Stomach (tissue), 9 donors: ENCODE results near the gene SYNPO. TPM values are rescaled to one million over a fixed set of nuclear protein-coding genes. Genes with fewer than 3 reads are reported as not detected.

ENCODE experiments used
- DNase-seq, 2 donors: peaks; one replicate each; pipeline versions ENCODE4 v3.0.0 to v3.0.0-alpha.2; 2013 to 2019
- H3K27ac ChIP-seq, 5 donors: fragments of 200-600 bp in 4 of 5; sonication (generic) in 4 of 5; one replicate each; pipeline ENCODE4 v1.5.1; 2013 to 2019; ENCODE audit warnings: mild to moderate bottlenecking in 1 of 5, moderate library complexity in 1 of 5
- H3K27me3 ChIP-seq, 3 donors: fragments of 200-600 bp; sonication (generic); one replicate each; pipeline ENCODE4 v1.5.1; 2017 to 2019; ENCODE audit warnings: mixed run types in 1 of 3
- H3K36me3 ChIP-seq, 4 donors: fragments of 200-600 bp; sonication (generic); 1 replicate in 3 of 4; 2 replicates in 1 of 4; pipeline ENCODE4 v1.5.1; 2016 to 2019
- H3K4me1 ChIP-seq, 4 donors: fragments of 200-600 bp; sonication (generic); one replicate each; pipeline ENCODE4 v1.5.1; 2016 to 2019
- H3K4me3 ChIP-seq, 4 donors: fragments of 200-600 bp; sonication (generic) in 3 of 4; one replicate each; pipeline ENCODE4 v1.5.1; 2016 to 2019; ENCODE audit warnings: mild to moderate bottlenecking in 1 of 4
- H3K9me3 ChIP-seq, 4 donors: fragments of 200-600 bp; sonication (generic); one replicate each; pipeline ENCODE4 v1.5.1; 2016 to 2019
- EP300 ChIP-seq: sonication (generic); formaldehyde crosslinking; IDR thresholded peaks from one replicate; pipeline ENCODE4 v1.6.1; 2017; ENCODE audit warnings: antibody characterized with exemption
- POLR2A ChIP-seq, 4 donors: fragments of 450-650 bp; IDR thresholded peaks; one replicate each; pipeline ENCODE4 v1.6.1; 2016; ENCODE audit warnings: antibody characterized with exemption in 4 of 4, control low read depth in 2 of 4, mild to moderate bottlenecking in 1 of 4, moderate library complexity in 1 of 4
- POLR2AphosphoS5 ChIP-seq, 3 donors: sonication (generic); formaldehyde crosslinking; IDR thresholded peaks; one replicate each; pipeline ENCODE4 v1.6.1; 2016; ENCODE audit warnings: antibody characterized with exemption in 3 of 3
- WGBS, 5 donors: extraction: QIAGEN DNeasy Blood & Tissue Kit in 3 of 5; methylation state at CpG; one replicate each; pipeline versions ENCODE4 v1.1.5 to v1.1.7; 2013 to 2018; 5-methylcytosine and 5-hydroxymethylcytosine counted together
- intact Hi-C: fragments of 100-400 bp; cut with DNase I; formaldehyde crosslinking; loops from one replicate; pipeline ENCODE4 v1.15.1; 2023; ENCODE audit warnings: low total_unique reads
- polyA plus RNA-seq, 3 donors: library from polyadenylated mRNA; stranded (reverse); fragments of 200-250 nt; gene quantifications; one replicate each; pipeline ENCODE4 v1.2.3, GENCODE V29; 2013
- total RNA-seq, 5 donors: library from RNA; depleted of rRNA; stranded (reverse); fragments of >200 nt; gene quantifications; one replicate each; pipeline versions ENCODE4 v1.1.0 to v1.2.3, GENCODE V29; 2014 to 2016
- TF ChIP-seq, protein P1 (sequence below), 7 experiments: fragments of 450-650 bp in 4 of 7; fragments of 200-600 bp in 3 of 7; sonication (generic) in 3 of 7; IDR thresholded peaks; one replicate each; pipeline ENCODE4 v1.5.1; 2016 to 2019; ENCODE audit warnings: antibody characterized with exemption in 7 of 7, control low read depth in 2 of 7, mild to moderate bottlenecking in 1 of 7
- donor health status: healthy with polysubstance abuse.
- donor health status: Bipolar disorder and iron deficiency.
- donor health status: healthy.

Gene SYNPO
- total and polyA plus RNA-seq, 8 donors, result 3.7 to 52.7 (median 21.7) TPM

DNA sequence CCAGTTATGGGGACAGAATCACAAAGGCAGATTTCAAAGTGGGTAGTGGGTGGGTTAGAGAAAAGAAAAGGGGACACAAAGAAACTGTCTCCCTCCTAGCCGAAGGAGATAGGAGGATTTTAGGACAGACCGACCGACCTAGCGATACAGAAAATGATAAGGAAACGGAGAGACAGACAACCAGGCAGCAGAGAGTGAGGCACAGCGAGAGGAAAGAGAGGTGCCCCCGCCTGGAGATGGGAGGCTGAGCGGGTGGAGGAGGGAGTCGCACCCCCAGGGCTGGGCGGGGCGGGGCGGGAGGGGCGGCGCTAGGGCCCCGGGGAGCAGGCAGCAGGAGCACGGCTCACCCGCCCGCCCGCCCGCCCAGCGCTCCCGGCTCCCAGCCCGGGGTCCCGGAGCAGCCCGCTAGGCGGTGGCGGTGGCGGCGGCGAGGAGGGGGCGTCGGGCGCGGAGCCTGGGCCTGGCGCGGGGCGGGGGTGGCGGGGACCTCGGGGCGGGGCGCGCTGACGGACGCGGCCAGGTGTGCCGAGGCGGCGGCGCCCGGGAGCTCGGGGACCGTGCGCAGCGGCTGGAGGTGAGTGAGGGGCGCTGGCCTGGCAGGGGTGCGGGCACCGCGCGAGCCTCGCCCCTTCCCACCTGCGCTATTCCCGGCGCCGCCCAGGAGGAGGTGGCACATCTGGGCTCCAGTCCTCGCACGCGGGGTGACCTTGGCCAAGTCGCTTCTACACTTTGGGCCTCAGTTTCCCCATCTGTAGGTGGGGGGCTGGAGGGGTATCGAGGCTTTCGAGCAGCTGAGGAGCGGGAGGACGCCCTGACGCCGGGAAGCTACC lies 15.9 kb upstream of the SYNPO start:
- H3K27ac ChIP-seq, result peak overlapping the region; percentile 85 to 94 (median 92)
- peak overlapping the region; percentile 65 to 87 (median 74) for H3K4me3 ChIP-seq
- TF ChIP-seq POLR2A (IDR thresholded peaks at IDR 0.05), result no peak
- TF ChIP-seq, protein P1, sequence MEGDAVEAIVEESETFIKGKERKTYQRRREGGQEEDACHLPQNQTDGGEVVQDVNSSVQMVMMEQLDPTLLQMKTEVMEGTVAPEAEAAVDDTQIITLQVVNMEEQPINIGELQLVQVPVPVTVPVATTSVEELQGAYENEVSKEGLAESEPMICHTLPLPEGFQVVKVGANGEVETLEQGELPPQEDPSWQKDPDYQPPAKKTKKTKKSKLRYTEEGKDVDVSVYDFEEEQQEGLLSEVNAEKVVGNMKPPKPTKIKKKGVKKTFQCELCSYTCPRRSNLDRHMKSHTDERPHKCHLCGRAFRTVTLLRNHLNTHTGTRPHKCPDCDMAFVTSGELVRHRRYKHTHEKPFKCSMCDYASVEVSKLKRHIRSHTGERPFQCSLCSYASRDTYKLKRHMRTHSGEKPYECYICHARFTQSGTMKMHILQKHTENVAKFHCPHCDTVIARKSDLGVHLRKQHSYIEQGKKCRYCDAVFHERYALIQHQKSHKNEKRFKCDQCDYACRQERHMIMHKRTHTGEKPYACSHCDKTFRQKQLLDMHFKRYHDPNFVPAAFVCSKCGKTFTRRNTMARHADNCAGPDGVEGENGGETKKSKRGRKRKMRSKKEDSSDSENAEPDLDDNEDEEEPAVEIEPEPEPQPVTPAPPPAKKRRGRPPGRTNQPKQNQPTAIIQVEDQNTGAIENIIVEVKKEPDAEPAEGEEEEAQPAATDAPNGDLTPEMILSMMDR (IDR thresholded peaks at IDR 0.05), result peak in 1 of 7 experiments; percentile 11
- peak in 1 of 2 donors; percentile 78 for DNase-seq
- peaks cover 0 to 6% (median 0%) of the 10 kb centered on the region in 3 donors for H3K27me3 ChIP-seq
- intact Hi-C loops, result no loop called here
- H3K9me3 ChIP-seq, result no peaks in the 10 kb centered on the region
- WGBS, 5 donors, result 4 to 8% (median 6%) methylated on average over 15 to 65 of the region's 74 CpGs
- no peaks in the 10 kb centered on the region for H3K36me3 ChIP-seq
- peaks cover 52 to 68% (median 62%) of the 10 kb centered on the region in 4 donors for H3K4me1 ChIP-seq

DNA sequence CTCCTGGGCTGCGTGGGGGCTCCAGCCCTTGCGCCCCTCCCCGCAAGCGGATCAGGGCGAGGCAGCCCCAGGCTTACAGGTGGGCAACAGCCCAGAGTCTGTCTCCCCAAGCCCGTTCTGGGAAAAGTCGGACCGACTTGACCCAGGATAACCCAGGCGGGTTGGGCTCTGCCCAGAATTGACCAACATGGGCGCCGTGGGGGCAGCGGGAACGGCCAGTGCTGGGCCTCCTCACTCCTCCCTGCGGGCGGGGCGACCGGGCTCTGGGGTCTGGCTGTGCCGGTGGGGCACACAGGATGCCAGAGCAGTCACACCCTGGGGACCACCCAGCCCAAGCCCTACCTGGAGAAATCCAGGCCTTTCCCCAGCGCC lies 15.3 kb upstream of the SYNPO start:
- TF ChIP-seq EP300, result peak; percentile 8
- TF ChIP-seq, protein P1 (IDR thresholded peaks at IDR 0.05), result no peak
- WGBS, 5 donors, result 10 to 24% (median 22%) methylated on average over 8 to 19 of the region's 19 CpGs
- peak overlapping the region; percentile 65 to 87 (median 74) for H3K4me3 ChIP-seq
- H3K27ac ChIP-seq, result peak overlapping the region; percentile 85 to 94 (median 92)
- peak in 1 of 2 donors; percentile 49 for DNase-seq
- no peaks in the 10 kb centered on the region for H3K9me3 ChIP-seq
- H3K36me3 ChIP-seq, result no peaks in the 10 kb centered on the region
- intact Hi-C loops, result no loop called here
- H3K27me3 ChIP-seq, result peaks cover 0 to 6% (median 0%) of the 10 kb centered on the region in 3 donors
- peaks cover 53 to 68% (median 64%) of the 10 kb centered on the region in 4 donors for H3K4me1 ChIP-seq

DNA sequence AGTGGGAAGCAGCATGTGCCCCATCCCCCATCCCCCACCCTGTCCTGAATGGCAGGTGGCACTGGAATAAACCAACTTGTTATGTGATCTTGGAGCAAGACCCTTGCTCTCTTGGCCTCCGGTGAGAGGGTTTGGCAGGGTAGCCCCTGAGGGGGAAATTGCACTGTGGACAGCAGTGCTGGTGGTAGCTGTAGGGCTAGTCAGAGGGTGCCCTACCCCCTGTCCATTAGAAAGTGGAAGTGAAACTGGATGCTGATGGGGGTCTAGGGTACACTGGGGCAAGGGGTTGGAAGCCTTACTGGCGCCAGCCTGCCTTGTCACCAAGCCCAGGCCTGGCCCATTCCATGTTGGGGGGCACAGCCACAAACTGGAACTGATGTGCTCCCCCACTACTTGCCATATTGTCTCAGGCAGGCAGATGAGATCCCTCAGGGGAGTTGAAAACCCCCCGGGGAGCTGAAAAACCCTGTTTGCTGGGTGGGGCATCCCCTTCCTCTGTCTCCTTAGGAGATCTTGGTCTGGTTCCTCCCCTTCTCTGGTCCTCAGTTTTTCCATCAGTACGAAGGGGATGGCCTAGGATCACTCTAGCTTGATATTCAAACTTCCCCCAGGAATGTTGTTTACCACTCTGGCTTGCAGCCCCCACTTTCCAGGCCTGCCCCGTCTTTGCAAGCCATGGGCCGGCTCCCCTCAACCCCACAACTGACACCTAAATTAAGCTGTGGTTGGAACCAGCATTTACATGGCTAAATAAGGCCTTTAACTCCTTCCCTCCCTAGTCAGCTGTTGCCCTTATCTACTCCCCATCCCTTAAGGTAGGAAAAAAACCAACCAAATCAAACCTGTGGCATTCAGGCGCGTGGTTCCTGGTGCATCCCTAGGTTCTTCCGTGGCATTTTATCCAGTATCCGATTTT lies 14.4 kb upstream of the SYNPO start:
- peaks cover 0 to 6% (median 0%) of the 10 kb centered on the region in 3 donors for H3K27me3 ChIP-seq
- DNase-seq, result no peak
- H3K9me3 ChIP-seq, result no peaks in the 10 kb centered on the region
- peak overlapping the region; percentile 85 to 94 (median 92) for H3K27ac ChIP-seq
- intact Hi-C loops, result no loop called here
- H3K4me1 ChIP-seq, result peaks cover 61 to 78% (median 74%) of the 10 kb centered on the region in 4 donors
- H3K36me3 ChIP-seq, result no peaks in the 10 kb centered on the region
- TF ChIP-seq POLR2A (IDR thresholded peaks at IDR 0.05) (no peak), EP300 (no peak), POLR2AphosphoS5 (IDR thresholded peaks at IDR 0.05) (no peak)
- TF ChIP-seq, protein P1 (IDR thresholded peaks at IDR 0.05), result no peak
- peak overlapping the region; percentile 65 to 87 (median 74) for H3K4me3 ChIP-seq
- WGBS, 5 donors, result 61 to 67% (median 65%) methylated on average over 10 of the region's 10 CpGs

GRCh38 chr5:150626853-150627276 lies 13.6 kb upstream of the SYNPO start:
- peak overlapping the region; percentile 38 to 94 (median 92) for H3K27ac ChIP-seq
- WGBS, 5 donors, result 29 to 39% (median 35%) methylated on average over 5 of the region's 5 CpGs
- DNase-seq, result peak; percentile 67 to 89
- intact Hi-C loops, result no loop called here
- no peaks in the 10 kb centered on the region for H3K36me3 ChIP-seq
- H3K4me1 ChIP-seq, result peaks cover 61 to 82% (median 80%) of the 10 kb centered on the region in 4 donors
- no peaks in the 10 kb centered on the region for H3K9me3 ChIP-seq
- H3K27me3 ChIP-seq, result peaks cover 0 to 6% (median 0%) of the 10 kb centered on the region in 3 donors
- no peak for TF ChIP-seq POLR2A (IDR thresholded peaks at IDR 0.05)
- TF ChIP-seq POLR2AphosphoS5 (IDR thresholded peaks at IDR 0.05), result peak in 2 of 3 donors; percentile 55 to 69
- TF ChIP-seq, protein P1 (IDR thresholded peaks at IDR 0.05), result no peak
- no peak for TF ChIP-seq EP300
- peak overlapping the region; percentile 65 to 87 (median 74) for H3K4me3 ChIP-seq
